Right cardiac atrium (tissue), 5 donors: Measurements from ENCODE around the gene THPO. TPM values are rescaled to one million over a fixed set of nuclear protein-coding genes. Genes with fewer than 3 reads are reported as not detected.

Source experiments
- ATAC-seq, 2 donors: fragments of 200-7000 bp; cut with Tn5 transposase; one replicate each; pipeline versions ENCODE4 v1.8.0 to v1.9.1; 2020; ENCODE audit warnings: moderate library complexity in 2 of 2, mild to moderate bottlenecking in 1 of 2
- DNase-seq, 3 donors: peaks; one replicate each; pipeline ENCODE4 v3.0.0-alpha.2; 2020
- H3K27ac ChIP-seq: one replicate; pipeline ENCODE4 v1.5.1; 2013; ENCODE audit warnings: mild to moderate bottlenecking, low read length, control low read depth, moderate library complexity
- H3K27me3 ChIP-seq: one replicate; pipeline ENCODE4 v1.6.1; 2013; ENCODE audit not compliant: control insufficient read depth, insufficient read depth
- H3K4me1 ChIP-seq: one replicate; pipeline ENCODE4 v1.6.1; 2013; ENCODE audit warnings: low read length; ENCODE audit not compliant: control insufficient read depth, insufficient read depth
- H3K4me3 ChIP-seq: one replicate; pipeline ENCODE4 v1.5.1; 2013; ENCODE audit warnings: low read length, control low read depth
- H3K9me3 ChIP-seq: one replicate; pipeline ENCODE4 v1.6.1; 2013; ENCODE audit warnings: low read length; ENCODE audit not compliant: control insufficient read depth
- WGBS: extraction: QIAGEN DNeasy Blood & Tissue Kit; methylation state at CpG from one replicate; pipeline ENCODE4 v1.1.7; 2013; 5-methylcytosine and 5-hydroxymethylcytosine counted together
- intact Hi-C, 4 donors: fragments of 100-400 bp; cut with DNase I; formaldehyde crosslinking; loops; one replicate each; pipeline versions ENCODE4 v1.11.0 to v1.14.0; 2022 to 2023
- long read RNA-seq, 4 donors: library from polyadenylated mRNA; unstranded; transcript quantifications; one replicate each; pipeline ENCODE4 v2.0.0, GENCODE V29; 2020 to 2021
- polyA plus RNA-seq: library from polyadenylated mRNA; stranded (reverse); fragments of 200-250 nt; gene quantifications from one replicate; pipeline ENCODE4 v1.2.3, GENCODE V29; 2013
- total RNA-seq, 4 donors: library from RNA; stranded (reverse); fragmentation: NEBNext Ultra II Directional; extraction: Animal tissue kit (Norgen Biotek cat#: 25700); gene quantifications; one replicate each; pipeline ENCODE4 v1.2.1, GENCODE V29; 2021
- donor health status: healthy with polysubstance abuse.
- donor health status: DM: no; HTN: yes; CAD: no.
- donor health status: DM: no; HTN: no; CAD: no.
- donor health status: DM: no; HTN: yes; CAD: no; lungs with severe emphysema.
- donor health status: DM: yes; HTN: yes; CAD: no.

The THPO gene
- total RNA-seq = under 1 TPM; 0.23 to 0.47 (median 0.29) TPM
- 0.34 TPM for polyA plus RNA-seq
- long read RNA-seq, donor 1 = 0 reads
- long read RNA-seq, donor 2 = 0 reads
- long read RNA-seq, donor 3 = 0 reads
- long read RNA-seq, donor 4 = 0 reads

DNA sequence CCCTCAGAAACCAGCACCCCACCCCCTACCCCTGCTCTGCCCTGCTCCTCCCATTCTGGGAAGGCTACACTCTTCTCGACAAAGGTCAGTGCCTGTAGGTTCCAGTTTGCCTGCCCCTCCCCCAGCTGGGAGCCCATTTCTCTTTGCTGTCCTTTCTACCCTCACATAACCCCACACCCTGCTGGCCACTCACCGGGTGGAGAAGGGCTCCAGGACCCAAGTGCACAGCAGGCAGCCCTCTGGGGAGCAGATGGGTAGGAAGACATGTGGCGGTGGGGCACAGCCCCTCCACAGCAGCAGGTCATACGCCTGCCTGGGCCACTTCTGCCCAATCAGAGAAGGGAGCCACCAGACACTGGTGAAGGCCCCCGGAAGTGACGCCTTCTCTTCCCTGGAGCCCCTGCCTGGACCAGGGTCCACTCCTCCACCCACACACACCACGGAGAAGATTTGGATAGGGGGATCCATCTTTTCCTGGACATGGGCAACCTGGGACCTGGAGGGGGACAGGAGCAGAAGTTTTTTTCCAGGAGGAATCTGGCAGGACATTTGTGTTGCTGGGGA is at the start of gene THPO:
Gene THPO (minus strand): TSS at position 326 of the 564 bp plus-strand sequence. CDS start 1,948 bp downstream, outside the sequence.
- Histone ChIP-seq H3K9me3 (no peaks in the 10 kb centered on the region), H3K4me3 (no peak within 1 kb of the TSS), H3K4me1 (peaks cover 2% of the 10 kb centered on the region), H3K27me3 (no peaks in the 10 kb centered on the region), H3K27ac (peak within 1 kb of the TSS; percentile 14)
- 57% methylated on average over 7 of the region's 7 CpGs for WGBS
- DNase-seq = peak; percentile 52 to 81 (median 73)
- ATAC-seq = peak; percentile 27 to 36
- intact Hi-C loops = loop anchor here in 2 of 4 donors (10.0 kb wide), 2 partner anchors 137 to 167 kb away; no protein-coding TSS in a partner anchor

DNA sequence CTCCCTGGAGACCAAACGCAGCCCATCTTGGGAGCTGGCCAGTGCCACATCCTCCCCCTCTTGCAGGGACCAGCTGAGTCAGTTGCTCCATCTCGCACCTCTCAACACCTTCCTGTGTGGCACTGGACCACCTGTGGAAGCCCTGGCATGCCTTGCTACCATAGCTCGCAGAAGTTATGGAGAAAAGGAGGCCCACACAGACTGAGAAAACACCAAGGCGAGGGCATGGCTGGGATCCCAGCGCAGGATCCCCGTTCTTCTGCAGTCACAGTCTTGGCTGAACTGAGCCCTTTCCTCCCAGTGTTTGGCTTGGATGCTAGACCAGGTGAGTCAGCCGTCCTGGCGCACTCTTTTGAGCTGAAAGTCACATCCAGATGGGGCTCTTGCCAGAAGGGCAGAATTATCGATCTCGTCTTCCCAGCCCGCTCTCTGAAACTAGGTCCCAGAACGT is 48.7 kb upstream of the THPO start:
- intact Hi-C loops = no loop called here
- WGBS = 85% methylated on average over 12 of the region's 12 CpGs
- no peaks in the 10 kb centered on the region for H3K27me3 ChIP-seq
- no peak for DNase-seq
- no peak for ATAC-seq
- no peak overlapping the region for H3K27ac ChIP-seq
- no peaks in the 10 kb centered on the region for H3K9me3 ChIP-seq
- H3K4me1 ChIP-seq = no peaks in the 10 kb centered on the region
- H3K4me3 ChIP-seq = no peak overlapping the region

DNA sequence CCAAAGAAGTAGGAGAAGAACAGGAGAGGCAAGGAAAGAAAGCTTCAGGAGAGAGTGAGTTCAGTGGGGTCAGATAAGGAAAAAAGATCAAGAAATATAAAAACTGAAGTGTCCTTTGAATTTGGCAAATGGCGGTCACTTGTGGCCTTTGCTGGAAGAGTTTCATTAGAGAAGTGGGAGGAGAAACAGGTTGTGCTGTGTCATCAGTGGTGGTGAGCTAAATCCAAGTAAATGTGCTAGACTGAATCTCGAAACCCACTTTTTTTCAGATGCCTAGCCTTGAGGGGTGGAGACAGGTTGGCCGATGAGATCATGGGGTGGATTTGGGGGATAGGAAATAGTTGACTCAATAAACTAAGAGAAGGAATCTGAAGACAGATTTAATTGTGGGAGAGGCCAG is 45.6 kb upstream of the THPO start:
- intact Hi-C loops = no loop called here
- no peaks in the 10 kb centered on the region for H3K4me1 ChIP-seq
- no peaks in the 10 kb centered on the region for H3K9me3 ChIP-seq
- ATAC-seq (no peak), DNase-seq (no peak)
- no peak overlapping the region for H3K27ac ChIP-seq
- 82% methylated on average over 3 of the region's 3 CpGs for WGBS
- no peak overlapping the region for H3K4me3 ChIP-seq
- H3K27me3 ChIP-seq = no peaks in the 10 kb centered on the region

DNA sequence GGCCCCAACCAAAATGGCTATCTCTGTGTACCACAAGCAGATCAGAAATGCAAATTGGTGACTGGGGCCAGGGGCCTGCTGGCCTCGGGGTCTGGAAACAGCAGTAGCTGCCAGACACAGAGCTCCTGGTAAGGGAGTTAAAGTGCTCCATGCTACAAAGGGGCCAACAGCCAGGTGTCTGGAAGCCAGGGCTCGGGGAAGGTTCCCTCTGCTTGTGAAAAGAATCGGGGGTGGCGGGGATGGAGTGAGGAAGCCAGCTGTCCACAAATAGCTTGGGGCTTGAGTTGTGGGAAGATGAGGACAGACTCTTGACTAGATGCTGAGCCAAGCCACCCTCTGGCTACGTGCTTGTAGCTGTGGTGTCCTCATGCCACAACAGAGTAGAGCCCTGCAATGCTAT is 41.2 kb upstream of the THPO start:
- H3K4me1 ChIP-seq = no peaks in the 10 kb centered on the region
- H3K27me3 ChIP-seq = no peaks in the 10 kb centered on the region
- DNase-seq (no peak), ATAC-seq (no peak)
- H3K27ac ChIP-seq = no peak overlapping the region
- H3K4me3 ChIP-seq = no peak overlapping the region
- WGBS = 68% methylated on average over 5 of the region's 5 CpGs
- intact Hi-C loops = loop anchor here in 3 of 4 donors (5.0 to 10.0 kb wide), 4 partner anchors 56 to 126 kb away; no protein-coding TSS in a partner anchor
- H3K9me3 ChIP-seq = no peaks in the 10 kb centered on the region

DNA sequence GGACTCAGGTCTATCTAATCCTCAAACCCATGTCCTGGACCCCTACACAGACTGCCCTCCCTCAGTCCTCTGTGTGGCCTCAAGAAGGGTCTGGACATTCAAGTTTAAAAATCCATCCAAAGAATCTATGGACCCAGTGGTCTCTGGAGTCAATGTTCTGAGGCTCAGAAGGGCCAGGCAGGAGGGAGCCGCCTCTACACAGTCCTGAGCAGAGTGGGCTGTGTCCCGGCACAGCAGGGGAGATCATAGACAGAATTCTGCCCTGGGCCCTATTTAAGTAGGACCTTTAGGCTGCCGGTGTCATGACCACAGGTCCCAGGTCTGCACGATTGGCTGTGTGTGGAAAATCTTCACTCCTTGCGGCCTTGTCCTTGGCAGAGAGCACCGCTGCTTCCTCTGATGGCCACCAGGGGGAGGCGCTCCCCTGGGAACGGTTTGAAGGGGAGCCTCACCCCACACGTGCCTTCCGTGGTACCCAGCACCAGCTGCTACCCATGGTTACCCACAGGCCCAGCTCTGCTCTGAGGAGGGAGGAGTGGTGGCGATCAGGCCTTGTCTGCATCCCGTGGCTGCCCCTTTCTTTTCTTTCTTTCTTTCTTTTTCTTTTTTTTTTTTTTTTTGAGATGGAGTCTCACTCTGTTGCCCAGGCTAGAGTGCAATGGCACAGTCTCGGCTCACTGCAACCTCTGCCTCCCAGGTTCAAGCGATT is 39.8 kb upstream of the THPO start:
- no peak overlapping the region for H3K4me3 ChIP-seq
- WGBS = 33% methylated on average over 13 of the region's 14 CpGs
- no peaks in the 10 kb centered on the region for H3K4me1 ChIP-seq
- intact Hi-C loops = loop anchor here in 3 of 4 donors (5.0 to 10.0 kb wide), 4 partner anchors 57 to 127 kb away; no protein-coding TSS in a partner anchor
- peak; percentile 62 to 85 (median 84) for DNase-seq
- peak; percentile 85 to 92 for ATAC-seq
- no peak overlapping the region for H3K27ac ChIP-seq
- H3K27me3 ChIP-seq = no peaks in the 10 kb centered on the region
- no peaks in the 10 kb centered on the region for H3K9me3 ChIP-seq

DNA sequence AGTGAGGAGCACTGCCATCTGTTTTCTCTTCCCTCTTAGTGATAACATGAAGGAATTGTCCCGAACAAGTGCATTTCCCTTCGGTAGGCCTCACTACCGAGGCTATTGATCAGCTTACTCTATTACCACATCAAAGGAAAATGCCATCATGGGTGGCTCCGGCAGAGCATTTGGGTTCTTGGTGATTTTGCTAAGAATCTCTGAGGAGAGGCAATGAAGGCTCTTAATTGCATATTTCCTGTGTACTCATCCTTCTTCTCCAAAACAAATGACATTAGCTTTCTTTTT is 37.1 kb upstream of the THPO start:
- intact Hi-C loops = loop anchor here in 3 of 4 donors (5.0 to 10.0 kb wide), 4 partner anchors 60 to 130 kb away; no protein-coding TSS in a partner anchor

DNA sequence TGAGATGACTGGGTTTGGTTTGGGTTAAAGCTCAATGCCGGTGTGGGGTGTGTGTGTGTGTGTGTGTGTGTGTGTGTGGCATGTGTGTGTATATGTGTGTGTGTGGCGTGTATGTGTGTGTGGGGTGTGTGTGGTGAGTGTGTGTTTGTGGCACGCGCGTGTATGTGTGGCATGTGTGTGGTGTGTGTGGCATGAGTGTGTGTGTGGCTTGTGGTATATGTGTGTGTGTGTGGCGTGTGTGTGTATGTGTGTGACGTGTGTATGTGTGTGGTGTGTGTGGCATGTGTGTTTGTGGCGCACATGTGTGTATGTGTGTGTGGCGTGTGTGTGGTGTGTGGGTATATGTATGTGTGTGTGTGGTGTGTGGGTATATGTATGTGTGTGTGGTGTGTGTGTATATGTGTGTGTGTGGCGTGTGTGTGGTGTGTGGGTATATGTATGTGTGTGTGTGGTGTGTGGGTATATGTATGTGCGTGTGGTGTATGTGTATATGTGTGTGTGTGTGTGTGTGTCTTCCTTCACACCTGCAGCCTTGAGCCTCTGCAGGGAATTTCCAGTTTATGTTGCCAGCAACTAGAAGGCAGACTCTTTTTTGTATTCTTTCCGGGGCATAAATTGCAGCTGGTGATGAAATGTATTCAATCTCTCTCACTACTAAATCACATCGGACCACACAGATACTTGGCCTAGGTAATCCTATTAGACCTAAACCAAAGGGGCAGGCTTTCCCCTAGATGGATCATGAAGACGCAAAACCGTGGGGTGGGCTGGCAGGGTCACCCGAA is 36.6 kb upstream of the THPO start:
- no peak overlapping the region for H3K4me3 ChIP-seq
- H3K27me3 ChIP-seq = no peaks in the 10 kb centered on the region
- intact Hi-C loops = loop anchor here in 3 of 4 donors (5.0 to 10.0 kb wide), 4 partner anchors 60 to 130 kb away; no protein-coding TSS in a partner anchor
- no peak for DNase-seq
- H3K27ac ChIP-seq = no peak overlapping the region
- H3K4me1 ChIP-seq = no peaks in the 10 kb centered on the region
- 81% methylated on average over 16 of the region's 16 CpGs for WGBS
- H3K9me3 ChIP-seq = no peaks in the 10 kb centered on the region
- ATAC-seq = no peak

More for the DNA sequence above, 37.1 kb upstream of the THPO start:
- H3K27ac ChIP-seq = no peak overlapping the region
- H3K4me3 ChIP-seq = no peak overlapping the region
- H3K4me1 ChIP-seq = no peaks in the 10 kb centered on the region
- no peaks in the 10 kb centered on the region for H3K9me3 ChIP-seq
- WGBS = 65% methylated on average over 4 of the region's 4 CpGs
- DNase-seq (no peak), ATAC-seq (no peak)
- H3K27me3 ChIP-seq = no peaks in the 10 kb centered on the region

DNA sequence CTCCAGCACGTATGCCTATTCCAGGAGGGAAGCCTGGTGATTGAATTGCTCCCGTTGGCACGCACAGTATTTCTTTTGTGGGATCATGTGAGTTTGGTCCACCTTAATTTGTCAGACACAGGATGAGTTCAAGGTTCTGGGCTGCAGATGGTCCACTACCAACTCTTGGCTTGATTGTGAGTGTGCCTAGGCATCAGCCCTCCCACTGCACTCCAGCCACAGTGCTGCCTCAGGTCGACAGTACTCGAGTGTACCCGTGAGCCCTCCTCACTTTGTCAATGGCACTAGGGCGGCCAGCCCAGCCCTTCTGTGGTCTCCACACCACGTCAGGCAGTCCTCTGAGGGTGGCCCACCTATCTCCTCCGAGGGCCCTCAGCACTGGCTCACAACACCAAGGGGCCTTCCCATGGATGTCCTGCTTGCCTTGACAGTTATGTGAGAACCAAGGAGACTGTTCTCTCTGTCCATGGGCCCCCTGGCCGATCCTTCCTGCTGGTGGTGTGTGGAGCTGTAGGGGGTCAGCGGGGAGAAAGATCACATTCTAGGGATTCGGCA is 32.0 kb upstream of the THPO start:
- Histone ChIP-seq H3K27me3 (no peaks in the 10 kb centered on the region), H3K9me3 (no peaks in the 10 kb centered on the region), H3K4me3 (no peak overlapping the region), H3K27ac (no peak overlapping the region), H3K4me1 (no peaks in the 10 kb centered on the region)
- WGBS = 66% methylated on average over 12 of the region's 12 CpGs
- peak in 1 of 2 donors; percentile 20 for ATAC-seq
- no peak for DNase-seq
- intact Hi-C loops = loop anchor here in 2 of 4 donors (10.0 kb wide), 3 partner anchors 65 to 135 kb away; no protein-coding TSS in a partner anchor

DNA sequence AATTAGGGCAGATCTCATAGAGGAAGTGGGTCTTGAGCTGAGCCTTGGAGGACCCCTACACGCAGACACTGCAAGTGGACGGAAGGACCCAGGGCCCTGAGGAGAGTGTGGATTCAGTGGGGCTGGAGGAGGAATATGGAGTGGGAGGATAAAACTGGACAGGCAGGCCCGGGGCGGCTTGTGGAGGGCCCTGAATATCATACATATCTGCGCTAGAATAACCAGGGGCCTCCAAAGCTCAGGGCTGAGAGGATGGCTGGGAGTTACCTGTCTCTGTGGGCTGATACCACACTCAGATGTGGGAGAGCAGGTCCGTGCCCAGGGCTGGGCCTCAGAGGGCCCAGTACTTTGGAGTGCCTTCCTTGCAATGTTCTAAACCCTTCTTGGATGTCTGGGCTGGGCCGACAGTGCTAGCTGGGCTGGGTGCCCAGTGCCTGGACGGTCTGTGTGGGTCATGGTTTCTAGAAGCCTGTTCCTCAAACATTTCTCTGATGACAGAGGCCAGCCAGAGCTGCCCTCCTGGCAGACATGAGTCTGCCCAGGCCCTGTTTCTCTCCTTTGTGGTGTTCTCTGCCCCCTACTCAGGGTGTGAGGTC is 31.4 kb upstream of the THPO start:
- peak in 1 of 3 donors; percentile 76 for DNase-seq
- no peaks in the 10 kb centered on the region for H3K27me3 ChIP-seq
- intact Hi-C loops = no loop called here
- no peaks in the 10 kb centered on the region for H3K9me3 ChIP-seq
- WGBS = 78% methylated on average over 8 of the region's 8 CpGs
- H3K4me3 ChIP-seq = no peak overlapping the region
- ATAC-seq = no peak
- H3K4me1 ChIP-seq = no peaks in the 10 kb centered on the region
- no peak overlapping the region for H3K27ac ChIP-seq
